ENCODE data around the gene KREMEN2.

Gene KREMEN2

DNA sequence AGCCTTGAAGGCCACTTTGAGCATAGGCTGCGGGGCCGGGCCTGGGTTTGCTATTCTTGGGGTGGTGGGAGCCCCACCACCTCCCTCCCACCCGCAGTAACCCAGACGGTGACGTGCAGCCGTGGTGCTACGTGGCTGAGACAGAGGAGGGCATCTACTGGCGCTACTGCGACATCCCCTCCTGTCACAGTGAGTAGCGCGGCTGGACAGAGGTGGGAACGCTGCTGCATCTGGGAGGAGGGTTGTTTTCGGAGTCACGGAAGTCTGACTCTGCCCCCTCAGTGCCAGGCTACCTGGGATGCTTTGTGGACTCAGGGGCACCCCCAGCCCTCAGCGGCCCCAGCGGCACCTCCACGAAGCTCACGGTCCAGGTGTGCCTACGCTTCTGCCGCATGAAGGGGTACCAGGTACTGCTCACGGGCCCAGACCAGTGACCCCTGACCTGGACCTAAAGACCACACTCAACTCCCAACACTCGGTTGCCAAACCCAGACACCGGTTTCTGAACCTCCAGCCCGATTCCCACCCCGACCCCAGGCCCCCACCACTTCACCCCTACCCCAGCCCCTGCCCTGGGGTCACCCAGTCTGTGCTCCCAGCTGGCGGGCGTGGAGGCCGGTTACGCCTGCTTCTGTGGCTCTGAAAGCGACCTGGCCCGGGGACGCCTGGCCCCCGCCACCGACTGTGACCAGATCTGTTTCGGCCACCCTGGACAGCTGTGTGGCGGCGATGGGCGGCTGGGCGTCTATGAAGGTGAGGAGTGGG, 2.1 kb downstream of the KREMEN2 start:
- no peak for DNase-seq (ENCODE audit: low spot score)

DNA sequence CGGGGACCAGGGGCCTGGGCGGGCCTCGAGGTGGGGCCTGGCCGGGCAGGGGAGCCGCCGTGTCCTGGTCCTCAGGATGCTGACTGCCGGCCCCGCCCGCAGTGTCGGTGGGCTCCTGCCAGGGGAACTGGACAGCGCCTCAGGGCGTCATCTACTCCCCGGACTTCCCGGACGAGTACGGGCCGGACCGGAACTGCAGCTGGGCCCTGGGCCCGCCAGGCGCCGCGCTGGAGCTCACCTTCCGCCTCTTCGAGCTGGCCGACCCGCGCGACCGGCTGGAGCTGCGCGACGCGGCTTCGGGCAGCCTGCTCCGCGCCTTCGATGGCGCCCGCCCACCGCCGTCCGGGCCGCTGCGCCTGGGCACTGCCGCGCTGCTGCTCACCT, 2.7 kb downstream of the KREMEN2 start:
- no peak for DNase-seq (ENCODE audit: low spot score)

DNA sequence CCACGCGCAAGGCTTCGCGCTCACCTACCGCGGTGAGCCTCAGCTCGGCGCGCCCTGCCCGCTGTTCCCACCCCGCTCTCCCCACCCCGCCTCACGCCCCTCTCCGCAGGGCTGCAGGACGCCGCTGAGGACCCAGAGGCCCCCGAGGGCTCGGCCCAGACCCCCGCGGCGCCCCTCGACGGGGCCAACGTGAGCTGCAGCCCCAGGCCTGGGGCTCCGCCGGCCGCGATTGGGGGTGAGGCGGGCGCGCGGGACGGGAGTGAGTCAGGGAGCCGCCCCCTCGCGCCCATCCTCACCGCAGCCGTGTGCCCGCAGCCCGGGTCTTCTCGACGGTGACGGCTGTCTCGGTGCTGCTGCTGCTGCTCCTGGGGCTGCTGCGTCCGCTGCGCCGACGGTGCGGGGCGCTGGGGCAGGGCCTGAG, 3.1 kb downstream of the KREMEN2 start:
- DNase-seq (ENCODE audit: low spot score): no peak

DNA sequence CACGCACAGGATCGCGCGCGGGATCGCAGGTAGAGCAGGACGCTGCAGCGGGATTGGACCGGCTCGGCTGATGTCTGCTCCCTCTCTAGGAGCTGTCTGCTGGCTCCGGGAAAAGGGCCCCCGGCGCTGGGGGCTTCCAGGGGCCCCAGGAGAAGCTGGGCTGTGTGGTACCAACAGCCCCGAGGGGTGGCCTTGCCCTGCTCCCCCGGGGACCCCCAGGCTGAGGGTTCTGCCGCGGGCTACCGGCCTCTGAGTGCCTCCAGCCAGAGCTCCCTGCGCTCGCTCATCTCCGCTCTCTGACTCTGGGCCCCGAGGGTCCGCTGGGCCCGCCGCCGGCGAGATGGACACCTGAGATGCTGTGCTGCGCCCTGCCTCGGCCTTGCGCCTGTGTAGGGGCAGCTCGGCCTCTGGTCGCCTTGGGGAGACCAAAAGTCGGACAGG, 3.7 kb downstream of the KREMEN2 start:
- DNase-seq (ENCODE audit: low spot score): no peak

DNA sequence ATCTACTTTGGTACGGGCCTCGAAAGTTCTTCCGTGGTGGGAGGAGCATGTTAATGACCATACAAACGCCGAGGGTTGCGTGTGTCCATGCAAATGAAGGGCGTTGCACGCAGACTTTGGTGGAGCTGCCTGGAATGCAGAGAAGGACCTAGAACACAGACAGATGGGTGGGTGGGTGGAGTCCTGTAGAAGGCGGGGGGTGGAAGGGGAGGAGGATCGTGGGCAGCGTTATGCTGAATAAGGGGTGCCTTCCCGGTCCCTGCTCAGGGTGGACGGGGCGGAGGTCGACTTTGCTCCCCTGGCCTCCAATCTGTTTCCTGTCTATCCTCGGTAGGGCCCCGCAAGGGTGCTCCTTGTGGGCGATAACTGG, 4.3 kb downstream of the KREMEN2 start:
- DNase-seq (ENCODE audit: low spot score): no peak

DNA sequence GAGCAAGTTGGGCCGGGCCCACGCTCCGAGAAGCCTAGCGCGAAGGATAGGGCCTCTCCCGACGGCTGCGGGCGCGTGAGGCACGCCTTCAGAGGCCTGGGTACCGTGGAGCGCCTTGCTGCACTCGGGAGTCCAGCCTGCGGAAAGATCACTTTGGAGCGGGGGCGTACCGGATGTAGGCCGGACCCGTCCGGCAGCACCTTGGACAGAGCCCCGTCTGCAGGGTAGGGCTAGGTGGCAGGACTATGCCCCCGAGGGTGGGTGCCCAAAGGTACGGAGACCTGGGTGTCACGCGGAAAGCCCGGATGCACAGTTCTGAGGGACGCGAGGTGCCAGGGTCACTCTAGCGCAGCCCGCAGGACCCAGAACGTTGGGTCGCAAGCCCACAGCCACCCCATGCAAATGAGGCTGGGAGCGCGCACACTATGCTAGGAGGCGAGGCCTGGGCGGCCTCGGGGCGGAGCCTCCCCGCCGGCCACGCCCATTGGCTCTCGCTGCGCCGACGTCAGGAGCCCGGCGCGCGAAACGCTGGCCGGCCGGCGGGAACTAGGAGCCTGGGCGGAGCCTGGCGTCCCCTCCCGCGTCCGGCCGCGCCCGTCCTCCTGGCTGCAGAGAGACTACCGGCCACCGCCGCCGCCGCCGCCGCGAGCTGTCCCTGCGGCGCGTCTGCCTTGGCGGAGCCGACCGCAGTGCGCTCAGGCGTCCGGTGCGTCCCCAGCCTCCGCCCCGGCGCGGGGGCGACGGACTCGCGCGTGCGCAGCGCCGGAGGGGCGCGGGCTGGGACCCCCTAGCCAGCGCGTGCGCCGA, 4.9 kb downstream of the KREMEN2 start, which contains the start of gene PAQR4:
TSS of gene PAQR4 (plus strand) at position 611 of the 807 bp plus-strand sequence. CDS start 327 bp downstream, outside the sequence.
- peak; percentile 90 for DNase-seq (ENCODE audit: low spot score)

DNA sequence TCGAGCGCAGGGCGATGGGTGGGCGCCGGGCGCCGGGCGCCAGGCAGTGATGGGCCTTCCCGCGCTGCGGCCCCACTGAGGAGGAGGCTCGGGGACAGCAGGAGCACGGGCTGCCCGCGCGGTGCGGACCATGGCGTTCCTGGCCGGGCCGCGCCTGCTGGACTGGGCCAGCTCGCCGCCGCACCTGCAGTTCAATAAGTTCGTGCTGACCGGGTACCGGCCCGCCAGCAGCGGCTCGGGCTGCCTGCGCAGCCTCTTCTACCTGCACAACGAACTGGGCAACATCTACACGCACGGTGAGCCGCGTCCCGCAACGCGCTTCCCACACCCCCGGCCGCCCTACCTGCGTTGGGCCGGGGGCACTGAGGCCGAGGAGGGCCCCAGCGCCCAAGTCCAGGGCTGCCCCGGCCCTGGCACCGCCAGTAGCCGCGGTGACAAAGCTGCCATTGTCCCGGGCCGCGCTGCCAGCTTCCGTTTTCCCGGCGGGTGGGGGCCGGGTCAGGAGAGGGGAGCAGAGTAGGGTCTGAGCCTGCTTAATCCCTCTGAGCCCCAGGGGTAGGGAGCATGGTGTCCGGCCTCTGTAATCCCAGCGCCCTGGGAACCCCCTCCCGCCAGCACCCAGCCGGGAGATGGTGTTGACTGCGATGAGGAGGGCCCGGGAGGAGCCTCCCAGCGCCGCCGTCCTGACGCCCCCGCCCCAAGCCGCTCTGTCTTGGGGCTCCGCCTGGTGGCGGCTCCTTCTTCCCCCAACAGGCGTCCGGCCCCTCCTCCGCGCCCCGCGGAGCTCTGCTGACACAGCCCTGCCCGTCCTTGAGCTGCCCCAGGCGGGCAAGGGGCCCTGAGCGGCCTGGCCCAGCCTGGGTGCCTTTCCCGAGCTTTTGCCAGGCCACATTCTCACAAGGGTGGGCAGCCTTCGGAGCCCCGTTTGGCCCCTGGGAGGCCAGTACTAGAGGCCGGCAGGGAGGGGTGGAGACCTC, 5.8 kb downstream of the KREMEN2 start:
- no peak for DNase-seq (ENCODE audit: low spot score)

DNA sequence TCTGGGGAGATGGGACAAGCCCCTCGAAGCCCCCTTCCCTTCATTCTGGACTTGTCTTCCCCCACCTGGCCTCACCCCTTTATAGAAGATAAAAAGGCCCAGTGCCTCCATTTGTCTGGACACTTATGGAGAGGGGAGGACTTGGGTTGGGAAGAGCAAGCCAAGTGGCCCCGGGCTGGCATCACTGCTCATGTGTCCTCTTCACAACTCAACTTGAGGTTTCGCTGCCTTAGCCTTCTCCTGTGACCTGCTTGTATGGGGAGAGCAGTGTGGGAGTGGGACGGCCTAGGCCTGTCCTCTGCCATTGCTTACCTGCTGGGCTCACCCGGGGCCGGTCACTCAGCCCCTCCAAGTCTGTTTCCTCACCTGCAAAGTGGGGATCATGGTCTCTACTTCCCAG, 6.5 kb downstream of the KREMEN2 start:
- no peak for DNase-seq (ENCODE audit: low spot score)

DNA sequence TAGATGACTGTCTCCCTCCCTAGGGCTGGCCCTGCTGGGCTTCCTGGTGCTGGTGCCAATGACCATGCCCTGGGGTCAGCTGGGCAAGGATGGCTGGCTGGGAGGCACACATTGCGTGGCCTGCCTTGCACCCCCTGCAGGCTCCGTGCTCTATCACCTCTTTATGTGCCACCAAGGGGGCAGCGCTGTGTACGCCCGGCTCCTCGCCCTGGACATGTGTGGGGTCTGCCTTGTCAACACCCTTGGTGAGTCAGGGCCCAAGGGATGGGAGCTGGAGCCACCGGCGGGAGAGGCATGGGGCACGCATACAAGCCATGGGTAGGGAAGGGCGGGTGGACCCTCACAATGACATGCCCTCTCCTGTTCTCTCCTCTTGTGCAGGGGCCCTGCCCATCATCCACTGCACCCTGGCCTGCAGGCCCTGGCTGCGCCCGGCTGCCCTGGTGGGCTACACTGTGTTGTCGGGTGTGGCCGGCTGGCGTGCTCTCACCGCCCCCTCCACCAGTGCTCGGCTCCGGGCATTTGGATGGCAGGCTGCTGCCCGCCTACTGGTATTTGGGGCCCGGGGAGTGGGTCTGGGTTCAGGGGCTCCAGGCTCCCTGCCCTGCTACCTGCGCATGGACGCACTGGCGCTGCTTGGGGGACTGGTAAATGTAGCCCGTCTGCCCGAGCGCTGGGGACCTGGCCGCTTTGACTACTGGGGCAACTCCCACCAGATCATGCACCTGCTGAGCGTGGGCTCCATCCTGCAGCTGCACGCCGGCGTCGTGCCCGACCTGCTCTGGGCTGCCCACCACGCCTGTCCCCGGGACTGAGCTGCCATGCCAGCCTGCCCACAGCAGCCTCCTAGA, 7.3 kb downstream of the KREMEN2 start:
- DNase-seq (ENCODE audit: low spot score): no peak

DNA sequence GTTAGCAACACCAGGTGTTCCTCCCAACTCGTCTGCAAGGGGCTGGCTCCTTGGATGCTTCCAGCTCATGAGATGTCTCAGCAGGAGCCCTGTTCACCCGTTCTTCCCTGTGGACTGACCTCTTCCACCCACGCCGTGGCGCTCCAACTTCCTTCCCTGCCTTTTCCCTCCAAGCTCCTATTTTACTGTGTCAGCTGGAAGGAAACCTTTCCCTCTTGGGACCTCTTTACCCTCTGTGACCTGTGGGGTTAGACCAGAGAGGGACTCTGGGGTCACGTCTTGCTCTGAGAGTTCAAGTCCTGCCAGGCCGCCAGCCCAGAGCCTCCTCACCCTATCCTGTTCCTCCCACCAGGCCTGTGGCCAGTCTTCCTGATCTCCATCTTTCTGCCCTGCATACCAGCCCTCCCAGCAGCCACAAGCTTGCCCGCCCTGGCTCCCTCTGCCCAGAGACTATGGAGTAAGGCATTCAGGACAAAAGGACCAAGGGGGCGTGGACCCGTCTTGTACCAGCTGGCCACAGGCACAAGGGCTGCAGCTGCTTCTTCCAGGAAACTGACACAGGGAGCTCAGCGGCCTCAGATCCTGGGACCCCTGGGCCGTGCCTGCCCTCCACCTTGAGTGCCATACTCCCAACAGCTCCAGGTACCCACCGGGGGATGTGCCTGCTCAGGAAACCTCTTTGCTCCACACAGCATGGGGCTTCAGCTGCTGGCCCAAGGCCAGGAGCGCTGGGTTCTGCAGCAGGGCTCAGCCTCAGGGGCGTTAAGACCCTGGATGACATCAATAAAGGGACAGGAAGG, 8.1 kb downstream of the KREMEN2 start:
- no peak for DNase-seq (ENCODE audit: low spot score)

DNA sequence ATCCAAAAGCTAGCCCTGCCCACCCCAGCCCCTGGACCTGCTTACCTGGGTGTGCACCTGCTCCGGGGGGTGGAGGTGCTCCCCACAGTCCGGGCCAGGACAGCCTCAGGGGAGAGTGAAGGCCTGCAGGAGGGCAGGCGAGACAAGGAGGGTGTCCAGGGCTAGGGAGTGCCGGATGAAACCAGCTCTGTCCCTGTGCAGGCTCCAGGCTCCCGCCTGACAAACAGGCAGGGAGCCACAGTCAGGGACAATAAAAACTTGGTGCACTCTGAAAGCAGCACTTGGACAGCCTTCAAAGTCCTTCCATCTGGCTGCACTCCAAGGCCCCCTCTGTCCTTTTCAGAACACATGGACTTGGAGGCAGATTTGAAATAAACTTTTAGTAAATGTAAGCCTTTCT, 9.0 kb downstream of the KREMEN2 start:
- DNase-seq (ENCODE audit: low spot score): no peak

DNA sequence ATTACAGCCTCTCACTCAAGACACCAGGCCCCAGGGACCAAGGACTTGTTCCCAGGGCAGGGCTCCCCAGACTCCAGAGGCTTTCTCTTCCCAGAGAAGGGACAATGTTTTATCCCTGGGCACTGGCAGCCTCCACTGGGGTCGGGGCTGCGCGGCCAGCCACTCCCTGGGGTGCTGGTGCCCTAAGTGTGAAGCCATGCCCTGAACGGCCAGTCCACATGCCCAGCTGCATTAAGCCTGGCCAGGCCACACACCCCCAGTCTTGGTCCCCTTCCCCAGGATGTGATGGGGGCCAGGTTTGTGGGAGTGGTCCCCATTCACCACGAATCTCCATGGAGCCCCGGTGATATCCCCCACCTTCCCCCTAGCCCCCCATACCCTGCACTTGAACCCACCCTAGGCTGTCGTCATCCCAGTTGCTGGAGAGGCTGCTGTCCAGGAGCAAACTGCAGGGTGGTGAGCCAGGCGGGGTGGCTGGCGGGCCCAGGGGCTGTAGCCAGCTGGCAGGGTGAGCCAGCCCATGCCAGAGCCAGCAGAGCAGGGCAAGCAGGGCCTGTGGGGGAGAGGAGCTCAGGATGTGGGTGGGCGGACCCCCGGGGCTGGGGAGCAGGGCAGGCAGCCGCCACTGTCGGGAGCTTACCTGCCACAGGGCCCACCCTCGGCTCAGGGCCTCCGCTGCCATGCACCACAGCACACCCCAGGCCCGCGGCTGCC, 9.7 kb downstream of the KREMEN2 start:
- DNase-seq (ENCODE audit: low spot score): no peak

DNA sequence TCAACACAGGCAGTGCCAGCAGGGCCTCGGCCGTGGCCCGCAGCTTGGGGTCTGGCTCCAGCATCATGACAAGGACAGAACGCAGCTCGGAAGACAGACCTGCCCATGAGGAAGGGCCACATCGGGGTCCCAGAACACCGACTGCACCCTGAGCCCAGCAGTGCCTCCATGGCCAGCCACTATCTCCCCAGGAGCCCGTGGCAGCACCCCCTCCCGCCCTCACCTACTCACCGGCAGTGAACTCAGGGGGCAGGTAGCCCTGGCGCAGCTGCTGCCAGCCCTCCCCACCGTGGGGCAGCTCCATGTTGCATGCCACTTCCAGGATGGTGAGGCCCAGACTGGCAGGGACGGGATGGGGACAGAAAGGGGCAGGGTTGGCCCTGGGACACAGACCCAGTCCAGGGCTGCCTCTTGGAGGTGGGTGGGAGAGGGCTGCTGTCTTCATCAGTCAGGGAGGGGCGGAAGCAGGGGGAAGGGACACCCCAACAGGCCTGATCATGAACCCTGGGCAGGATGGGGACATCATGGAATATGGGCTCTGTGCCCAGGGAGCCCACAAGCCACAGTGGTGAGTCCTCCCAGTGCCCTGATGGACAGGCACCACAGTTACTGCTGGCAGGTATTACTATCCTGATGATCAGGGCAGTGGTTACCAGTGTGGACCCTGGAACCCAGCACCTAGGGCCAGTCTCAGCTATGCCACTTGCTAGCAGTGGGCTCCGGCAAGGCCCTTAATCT, 10.4 kb downstream of the KREMEN2 start:
- no peak for DNase-seq (ENCODE audit: low spot score)

DNA sequence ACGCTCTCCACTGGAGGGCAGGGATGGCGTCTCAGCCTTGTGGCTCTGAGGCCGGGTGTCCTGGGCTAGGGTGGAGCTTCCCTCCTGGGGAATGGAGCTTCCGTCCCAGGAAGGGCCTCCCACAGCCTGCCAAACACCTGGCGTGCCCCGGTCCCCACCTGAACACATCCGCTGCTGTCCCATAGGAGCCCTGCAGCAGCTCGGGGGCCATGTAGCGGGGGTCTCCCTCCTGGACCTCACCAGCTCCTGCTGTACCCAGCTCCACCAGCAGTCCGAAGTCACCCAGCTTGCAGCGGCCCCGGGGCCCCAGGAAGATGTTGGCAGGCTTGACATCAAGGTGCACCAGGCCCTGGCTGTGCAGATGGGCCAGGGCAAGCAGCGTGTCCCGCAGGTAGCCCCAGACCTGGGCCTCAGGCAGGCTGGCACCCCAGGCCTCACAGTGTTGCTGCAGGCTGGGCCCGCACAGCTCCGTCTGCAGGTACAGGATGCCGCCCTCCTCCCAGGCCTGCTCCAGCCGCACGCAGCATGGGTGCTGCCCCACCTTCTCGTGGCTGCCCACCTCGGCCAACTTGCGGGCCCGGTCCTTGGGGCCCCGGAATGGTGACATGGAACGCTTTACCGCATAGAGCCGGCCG, 11.2 kb downstream of the KREMEN2 start:
- no peak for DNase-seq (ENCODE audit: low spot score)

DNA sequence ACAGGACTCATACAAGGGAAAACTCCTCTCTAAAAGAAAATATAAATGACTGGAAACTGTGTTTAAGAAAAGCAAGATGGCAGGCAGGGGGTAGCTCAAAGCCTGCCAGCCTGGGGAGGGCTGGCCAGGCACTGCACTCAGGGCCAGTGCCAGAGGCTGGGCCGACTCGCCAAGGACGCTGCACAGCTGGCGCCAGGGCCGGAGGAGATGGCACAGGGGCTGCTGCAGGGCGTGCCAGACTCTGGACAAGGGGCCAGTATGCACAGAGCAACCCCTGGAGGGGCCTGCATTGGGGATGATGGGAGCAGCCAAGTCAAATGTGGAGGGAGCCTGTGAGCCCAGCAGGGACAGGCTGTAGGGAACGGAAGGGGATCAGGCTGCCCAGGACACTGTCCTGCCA, 12.1 kb downstream of the KREMEN2 start:
- no peak for DNase-seq (ENCODE audit: low spot score)

DNA sequence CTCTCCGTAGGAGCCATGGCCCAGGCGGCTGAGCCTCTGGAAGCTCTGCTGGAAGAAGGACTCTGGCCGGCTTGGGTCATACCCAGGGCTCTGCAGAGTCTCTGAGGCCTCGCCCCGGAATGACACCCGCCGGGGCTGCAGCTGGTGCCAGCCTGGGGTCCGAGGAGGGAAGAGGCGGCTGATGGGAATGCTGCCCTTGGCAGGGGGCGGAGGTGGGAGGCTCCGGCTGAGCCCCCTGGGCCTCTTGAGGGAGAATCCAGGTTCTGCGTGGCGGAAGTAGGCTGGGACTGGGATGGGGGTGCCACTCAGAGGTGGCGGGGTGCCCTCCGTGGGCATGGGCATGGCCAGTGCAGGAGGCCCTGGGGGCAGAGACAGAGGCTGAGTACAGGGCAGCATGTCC, 12.6 kb downstream of the KREMEN2 start:
- no peak for DNase-seq (ENCODE audit: low spot score)

DNA sequence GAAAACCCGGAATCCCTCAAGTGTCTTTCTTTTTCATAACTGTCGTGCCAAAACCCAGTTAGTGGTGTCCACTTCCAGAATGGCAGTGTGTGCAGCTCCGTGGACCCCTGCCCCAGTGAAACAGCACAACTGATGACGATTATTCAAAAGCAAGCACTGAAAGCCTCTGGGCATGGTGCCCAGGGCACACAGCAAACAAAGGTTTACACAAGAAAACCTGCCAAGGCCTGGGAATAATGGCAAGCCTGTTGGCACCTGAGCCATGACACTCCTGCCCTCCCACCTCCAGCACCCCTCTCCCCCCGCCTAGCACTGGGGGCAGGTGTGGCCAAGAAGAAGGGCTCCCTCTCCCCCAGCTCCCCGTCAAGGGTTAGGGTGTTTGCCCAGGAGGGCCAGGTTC, 13.4 kb downstream of the KREMEN2 start:
- DNase-seq (ENCODE audit: low spot score): no peak

DNA sequence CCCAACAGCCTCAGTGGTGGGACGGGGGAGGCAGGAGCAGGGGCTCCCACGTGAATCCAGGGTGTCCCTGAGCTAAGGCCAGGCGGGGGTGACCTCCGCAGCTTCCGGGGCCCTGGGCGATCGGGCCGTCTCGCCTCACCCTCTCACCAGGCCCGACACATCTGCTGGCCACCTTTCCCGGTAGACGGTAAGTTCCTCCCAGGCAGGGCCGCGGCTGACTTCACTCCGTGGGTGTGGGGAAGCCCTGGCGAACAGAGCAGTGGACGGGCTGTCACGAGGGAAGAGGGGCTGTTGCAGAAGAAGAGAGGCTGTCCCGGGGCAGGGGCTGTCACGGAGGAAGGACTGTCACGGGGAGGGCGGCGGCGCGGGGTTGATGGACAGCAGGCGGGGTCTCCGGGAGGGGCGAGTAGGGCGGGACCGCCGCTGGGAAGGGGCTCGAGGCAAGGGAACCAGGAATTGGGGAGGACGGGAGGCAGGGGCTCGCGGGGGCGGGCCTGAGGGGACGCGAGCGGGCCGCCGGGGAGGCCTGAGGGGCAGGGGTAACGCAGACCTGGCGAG, 15.7 kb downstream of the KREMEN2 start:
- DNase-seq (ENCODE audit: low spot score): no peak

Data from left forelimb (tissue), 1 donor.